NCI-H2029 (cell line): ENCODE data around the gene FRAS1.
"Not testable (repeated sequence)": the region's sequence is repeated elsewhere in the genome, so short reads cannot be mapped to it uniquely, and the experiment has no call there.

Experiments
- DNase-seq: peaks from one replicate; lab custom pipeline; 2025; lab: John Stamatoyannopoulos, UW

Gene FRAS1

DNA sequence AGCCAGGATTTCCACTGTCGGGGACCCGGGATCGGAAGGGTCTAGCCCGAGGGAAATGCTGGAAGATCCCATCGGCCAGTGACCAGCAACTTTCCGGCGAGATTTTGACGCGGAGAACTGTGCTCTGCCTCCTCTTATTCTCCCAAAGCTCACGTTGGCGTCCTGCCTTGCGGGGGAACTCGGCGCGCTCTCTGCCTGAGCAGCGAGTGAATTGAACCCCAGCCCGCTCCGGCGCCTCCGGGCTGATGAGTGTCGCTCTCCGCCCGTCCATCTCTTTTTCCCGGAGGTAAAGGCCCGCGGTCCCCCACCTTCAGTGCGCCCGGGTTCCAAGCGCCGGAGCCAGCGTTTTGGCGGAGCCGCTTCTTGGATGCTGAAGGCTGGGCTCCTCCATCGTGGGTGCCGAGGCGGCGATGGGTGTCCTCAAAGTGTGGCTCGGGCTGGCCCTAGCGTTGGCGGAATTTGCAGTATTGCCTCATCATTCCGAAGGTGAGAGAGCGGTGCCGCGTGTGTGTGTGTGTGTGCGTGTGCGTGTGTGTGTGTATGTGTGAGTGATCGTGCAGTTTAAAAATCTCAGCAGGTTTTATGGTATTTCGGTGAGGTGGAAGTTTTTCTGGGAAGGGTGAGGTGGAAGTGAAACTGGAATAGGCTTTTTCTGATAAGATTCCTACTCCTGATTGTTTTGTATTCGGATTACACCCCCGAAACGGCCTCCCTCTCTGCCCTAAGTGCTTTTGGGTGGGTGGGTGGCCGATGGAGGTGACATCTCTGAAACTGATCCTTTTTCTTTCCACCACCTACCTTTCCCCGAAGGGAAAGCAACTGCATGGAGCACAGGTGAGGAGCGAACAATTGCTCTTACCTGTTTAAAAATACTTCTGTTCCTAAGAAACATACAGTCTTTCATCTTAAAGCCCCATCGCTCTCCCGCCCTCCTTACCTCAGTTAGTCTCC, 752 bp downstream of the FRAS1 start:
- peak; percentile 10 for DNase-seq

DNA sequence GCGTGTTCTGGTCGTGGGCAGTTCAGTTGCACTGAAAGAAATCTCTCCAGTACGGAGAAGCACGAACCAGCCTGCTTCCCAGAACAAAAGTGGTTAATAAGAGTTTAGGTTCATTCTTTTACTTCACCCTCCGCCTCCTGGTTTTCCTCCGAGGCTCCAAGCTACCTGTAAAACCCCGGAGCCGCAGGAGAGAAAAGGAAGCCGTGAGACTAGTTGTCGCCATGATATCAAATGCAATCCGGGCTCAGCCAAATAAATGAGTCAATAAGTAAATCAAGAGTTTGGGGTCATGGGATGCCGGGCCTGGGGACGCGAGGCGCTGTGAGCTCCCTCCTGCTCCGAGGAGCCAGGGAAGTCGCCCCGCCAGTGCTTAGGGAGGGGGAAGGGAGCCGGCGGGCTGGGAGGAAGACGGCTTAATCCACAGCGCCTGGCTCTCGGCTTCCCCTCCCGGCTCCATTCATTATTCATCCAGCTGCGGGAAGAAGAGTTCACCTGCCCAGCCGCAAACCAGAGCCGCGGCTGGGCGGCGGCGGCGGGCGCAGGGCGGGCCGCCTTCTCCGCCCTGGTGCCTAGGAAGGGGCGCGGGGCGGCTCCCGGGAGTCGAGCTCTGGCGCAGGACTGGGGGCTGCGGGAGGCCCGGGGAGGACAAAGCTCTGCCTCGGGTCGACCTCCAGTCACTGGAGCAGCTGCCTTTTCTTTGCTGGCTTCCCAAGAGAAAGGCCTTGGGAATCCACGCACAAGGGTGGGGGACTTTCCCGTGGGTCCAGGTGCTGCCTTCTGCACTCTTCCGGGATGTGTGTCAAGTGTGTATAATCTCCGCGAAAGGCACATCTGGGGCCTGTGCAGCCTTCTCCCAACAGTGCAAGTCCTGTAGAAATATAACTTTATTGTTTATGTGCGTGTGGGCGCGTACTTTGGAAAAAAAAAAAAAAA, 1.7 kb downstream of the FRAS1 start:
- DNase-seq = peak; percentile 37

DNA sequence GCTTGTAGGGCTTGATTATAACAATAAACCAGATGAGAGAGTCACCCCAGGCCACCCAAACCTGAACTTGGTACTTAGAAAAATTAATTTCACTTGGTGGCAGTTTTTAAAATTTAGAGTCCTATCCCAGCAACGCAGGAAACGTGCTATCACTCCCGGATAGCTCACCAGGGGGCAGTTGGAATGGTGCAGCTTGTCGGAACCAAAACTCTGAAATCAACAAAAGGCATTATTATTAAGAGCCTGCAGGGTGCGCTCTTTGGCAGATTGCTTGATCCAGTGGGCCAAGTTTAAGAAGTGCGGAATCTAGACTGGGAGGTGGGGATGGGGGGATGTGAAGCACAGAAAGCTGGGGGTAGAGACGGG, 2.4 kb downstream of the FRAS1 start:
- peak; percentile 57 for DNase-seq

DNA sequence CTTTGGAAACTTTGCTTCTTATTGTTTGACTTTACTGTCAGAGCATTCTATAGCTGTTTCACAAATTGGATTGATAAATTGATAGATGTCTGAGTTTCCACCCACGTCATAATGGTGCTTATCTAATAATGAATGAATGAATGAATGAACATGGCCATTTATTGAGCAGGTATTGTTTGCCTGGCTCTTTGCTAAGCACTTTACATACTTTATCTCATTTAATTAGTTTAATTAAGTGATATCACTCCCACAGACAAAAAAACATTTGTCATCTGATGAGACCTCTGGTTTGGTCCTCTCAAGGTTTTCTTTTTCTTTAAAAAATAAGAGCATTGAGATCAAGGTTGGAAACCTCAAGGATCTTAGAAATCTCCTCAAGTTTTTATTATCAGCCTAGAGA, 2.8 kb downstream of the FRAS1 start:
- no peak for DNase-seq

DNA sequence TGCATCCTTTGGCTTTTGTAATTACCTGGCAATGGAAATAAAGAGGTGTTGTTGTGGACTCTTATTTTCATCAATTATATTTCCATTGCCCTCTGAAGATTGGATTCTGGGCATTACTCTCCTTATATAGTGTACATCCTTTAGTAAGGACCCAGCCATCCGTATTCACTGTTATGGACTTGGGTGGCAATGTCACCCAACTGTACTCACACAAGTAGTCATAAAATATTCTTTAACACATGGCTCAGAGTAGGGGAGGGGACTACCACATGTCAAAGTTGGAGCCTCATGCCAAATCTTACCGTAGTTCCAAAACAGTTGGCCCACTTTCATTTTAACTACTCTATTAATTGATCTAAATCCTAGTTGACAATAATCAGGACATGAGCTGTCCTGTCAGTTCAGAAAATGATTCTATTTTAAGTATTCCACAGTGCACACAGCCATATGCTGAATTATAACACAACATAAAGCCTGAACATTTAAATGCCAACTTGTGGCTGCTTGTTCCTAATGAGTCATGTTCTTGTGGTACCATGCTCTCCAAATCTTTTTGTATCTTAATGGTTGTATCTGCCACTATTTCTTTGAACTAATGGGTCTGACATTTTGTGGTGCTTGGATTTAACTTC, 4.9 kb downstream of the FRAS1 start:
- no peak for DNase-seq

DNA sequence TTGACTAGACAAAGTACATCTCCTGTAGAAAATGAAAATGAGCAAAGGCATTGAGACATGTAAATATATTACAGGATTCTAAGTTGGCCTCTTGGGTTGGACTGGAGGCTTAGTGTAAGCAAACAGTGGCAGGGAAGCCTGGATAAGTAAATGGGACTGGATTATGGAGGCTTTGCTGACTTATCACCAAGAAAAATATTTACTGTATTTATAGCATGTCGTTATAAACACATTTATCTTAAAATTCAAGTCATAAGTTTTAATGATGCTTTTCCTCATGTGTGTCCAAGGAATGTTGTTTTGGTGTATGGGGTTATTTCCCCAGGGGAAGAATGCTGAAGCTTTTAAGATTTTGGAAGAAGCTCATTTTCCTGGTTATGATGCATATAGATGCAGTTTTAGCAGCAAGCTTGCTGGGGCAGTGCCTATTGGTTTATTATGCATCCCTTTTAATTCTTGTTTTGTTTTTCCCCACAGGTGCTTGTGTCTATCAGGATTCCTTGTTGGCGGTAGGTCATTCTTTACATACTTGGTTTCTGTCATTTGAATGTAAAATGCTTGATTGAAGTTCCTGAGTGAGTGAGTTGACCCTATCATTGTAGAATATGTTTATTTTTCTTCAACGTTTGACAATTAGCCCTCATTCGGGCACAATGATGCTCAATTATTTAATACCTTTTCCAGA, 8.5 kb downstream of the FRAS1 start:
- no peak for DNase-seq

DNA sequence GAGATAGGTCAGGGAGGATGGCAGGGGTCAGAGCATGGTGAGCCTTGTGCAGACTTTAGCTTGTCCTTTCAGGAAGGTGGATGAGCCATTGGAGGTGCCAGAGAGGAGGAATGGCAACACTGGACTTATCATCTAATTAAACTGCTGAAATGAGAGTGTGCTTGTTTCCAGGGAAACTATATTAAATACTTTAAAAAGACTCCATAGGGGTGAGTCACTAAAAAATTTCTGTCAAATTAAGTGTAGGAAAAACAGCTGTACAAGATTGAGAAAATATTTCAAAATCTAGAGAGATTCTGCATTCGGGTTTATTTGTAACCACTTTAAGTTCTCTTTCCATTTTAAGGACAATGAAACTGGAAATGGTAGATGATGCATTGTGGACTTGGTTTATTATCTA, 11.4 kb downstream of the FRAS1 start:
- DNase-seq = no peak

DNA sequence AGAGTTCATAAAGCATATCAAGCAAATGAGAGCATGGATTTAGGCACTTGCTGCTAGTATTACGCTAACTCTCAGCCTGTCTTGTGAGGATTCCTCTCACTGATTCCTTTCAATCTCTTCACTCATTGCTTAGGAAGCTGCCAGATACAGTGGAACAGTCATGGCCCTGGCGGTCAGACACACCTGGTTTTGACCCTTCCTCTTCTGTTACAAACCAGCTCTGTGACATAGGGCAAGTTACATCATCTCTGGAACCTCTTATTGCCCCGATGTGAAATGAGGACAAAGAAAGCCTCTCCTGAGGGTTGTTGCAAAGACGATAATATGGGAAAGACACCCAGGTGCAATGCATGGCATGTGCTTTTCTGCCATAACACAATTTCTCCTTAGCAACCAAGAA, 12.2 kb downstream of the FRAS1 start:
- no peak for DNase-seq

DNA sequence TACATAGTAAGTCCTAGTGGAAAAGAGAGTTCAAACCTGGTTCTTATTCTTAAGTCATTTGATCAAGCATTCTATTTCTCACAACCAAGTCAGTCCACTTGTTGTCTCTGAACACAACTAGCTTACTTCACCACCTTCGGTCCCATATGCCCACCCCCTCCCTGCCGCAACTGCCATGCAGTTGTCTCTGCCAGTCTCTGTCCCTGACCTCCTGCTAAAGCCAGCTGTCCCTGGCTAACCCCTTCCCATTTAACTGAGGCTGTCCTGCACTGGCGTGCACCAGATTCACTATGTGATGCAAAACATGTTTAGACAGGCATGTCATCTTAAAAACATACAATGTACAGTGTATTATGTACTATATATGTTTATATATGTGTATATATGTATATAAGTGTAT, 12.7 kb downstream of the FRAS1 start:
- no peak for DNase-seq

DNA sequence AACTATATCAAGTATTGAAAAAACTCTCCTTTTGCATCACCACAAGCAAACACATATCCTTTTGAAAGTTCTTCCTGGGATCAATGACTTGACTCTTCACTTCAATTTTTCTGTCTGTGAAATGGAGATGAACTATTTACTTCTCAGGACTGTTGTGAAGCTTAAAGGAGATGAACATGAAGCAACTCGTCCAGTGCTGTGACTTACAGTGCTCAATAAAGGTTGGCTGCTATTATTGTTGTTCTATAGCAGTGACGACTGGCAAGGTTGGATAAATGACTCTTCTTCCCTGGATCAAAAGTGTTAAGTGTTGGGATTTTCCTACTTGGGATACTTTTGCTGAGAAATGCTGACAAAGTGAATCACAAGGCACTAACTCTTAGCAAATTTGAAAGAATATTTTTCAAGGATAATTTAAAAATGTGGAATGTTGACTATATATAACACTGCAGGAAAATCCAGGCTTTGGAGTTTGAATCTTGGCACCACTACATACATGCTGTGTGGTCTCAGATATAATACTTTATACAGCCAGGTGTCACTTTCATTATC, 13.7 kb downstream of the FRAS1 start:
- no peak for DNase-seq

DNA sequence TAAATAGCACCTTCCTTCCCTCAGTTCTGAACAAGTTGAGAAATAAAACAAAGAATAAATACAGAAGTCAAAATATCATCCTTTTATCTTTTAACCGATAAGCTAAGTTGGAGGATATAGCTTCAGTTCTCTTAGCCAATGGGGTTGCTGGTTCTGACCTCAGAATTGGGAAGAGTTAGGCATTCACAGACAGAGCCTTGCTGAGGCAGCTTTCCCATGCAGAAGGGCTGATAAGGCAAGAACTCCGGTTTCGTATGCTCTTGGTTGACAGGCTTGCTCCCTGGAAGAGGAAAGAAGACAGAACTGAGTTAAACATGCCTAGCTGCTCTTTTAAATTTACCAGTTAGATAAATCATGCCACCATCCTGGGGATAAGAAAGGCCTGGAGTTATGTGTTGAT, 17.6 kb downstream of the FRAS1 start:
- DNase-seq = no peak

DNA sequence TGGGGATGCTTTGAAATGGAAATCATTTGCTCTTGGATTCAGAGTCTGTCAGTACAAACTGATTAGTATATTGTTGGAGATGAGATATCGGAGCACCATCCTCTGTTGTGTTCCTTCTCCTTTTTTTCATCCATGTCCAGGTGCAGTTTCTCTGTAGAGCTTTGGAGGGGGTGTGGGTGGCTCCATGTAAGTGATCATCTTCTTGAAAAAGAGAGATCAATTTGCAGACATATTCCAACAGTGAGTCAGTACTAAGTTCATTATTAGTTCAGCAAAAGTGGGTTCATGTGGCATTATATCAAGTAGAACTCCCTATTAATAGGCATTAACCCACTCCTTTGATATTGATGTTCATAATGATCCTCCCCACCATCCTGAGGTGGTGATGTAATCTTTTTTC, 18.9 kb downstream of the FRAS1 start:
- DNase-seq = no peak

DNA sequence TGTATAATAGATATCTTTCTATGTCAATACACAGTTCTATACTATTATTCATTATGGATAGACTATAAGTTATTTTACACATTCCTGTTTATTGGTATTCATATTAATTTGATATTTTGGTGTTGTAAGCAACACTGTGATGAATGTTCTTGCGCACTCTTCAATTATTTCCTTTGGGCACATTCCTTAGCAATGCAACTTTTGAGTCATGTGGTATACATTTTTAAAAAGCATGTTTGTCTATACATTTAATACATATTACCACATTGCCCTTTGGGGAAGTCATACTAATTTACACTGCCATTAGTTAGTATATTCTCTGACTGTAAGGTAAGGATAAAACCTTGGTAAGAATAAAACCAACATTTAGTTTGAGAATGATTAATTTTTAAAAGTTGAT, 21.0 kb downstream of the FRAS1 start:
- DNase-seq = no peak

DNA sequence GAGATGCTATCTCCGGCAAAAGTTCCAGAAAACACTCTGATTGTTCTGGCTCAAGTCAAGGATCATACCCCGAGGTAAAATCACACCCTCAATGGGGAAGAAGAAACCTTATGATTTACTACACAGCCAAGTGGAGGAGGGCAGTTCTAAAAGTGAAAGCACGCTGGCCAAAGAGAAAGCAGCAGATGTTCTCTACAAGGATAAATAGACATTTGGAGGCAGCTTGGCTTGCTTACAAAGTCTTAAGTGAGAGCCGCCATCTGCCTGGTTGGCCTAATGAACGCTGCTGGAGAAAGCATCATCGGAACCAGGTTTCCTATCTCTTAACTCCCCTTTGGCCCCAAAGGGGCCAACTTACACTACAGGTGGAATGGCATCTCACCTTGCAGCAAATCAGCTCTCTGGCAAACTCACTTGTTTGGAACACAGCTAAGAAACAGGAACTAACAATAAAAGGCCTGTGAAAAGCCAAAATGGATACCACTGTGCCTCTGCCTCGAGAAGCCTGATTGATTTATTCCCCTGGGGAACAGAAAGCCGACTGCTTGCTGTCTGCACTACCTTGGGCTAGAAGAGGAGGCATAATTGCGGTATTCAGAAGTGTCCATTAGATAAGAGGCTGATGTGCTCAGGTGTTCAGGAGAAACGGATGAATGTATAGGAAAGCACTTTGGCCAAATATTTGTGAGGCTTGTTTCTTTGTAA, 22.8 kb downstream of the FRAS1 start:
- peak; percentile 45 for DNase-seq

DNA sequence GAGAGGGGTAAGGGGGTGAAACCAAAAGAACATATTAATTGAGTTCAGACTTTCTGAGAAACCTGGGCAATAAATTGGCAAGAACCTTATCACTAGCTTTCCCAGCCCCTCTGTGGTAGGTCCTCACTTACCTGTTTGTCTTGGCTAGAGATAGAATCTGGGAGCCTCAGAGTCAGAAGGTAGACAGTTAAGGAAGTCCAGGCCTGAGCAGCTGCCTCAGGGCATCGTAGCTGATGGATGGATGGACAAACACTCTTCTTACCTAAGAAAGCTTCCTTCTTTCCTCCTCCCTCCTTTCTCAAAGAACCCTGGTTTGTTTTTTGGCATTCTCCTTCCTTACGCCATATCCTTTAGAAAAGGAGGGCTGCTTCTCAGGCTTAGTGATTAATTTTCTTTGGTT, 24.4 kb downstream of the FRAS1 start:
- no peak for DNase-seq

DNA sequence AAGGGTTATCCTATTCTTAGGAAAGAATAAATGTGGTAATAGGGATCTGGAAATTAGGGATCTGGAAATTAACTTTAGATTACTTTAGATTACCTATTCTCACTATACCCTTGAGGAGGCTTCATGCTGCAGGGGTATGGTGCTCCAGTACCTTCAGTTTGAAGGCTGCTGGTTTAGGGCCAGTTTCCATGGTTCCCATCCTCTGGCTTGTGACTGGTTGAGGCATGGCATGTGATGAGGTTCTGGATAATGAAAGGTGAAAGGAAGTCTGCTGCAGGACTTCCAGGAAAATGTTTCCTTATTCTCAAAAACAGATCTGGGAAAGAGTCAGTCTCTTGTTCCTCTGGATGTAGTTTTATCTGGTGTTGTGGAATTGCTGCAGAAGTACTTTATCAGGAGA, 25.9 kb downstream of the FRAS1 start:
- DNase-seq = no peak

DNA sequence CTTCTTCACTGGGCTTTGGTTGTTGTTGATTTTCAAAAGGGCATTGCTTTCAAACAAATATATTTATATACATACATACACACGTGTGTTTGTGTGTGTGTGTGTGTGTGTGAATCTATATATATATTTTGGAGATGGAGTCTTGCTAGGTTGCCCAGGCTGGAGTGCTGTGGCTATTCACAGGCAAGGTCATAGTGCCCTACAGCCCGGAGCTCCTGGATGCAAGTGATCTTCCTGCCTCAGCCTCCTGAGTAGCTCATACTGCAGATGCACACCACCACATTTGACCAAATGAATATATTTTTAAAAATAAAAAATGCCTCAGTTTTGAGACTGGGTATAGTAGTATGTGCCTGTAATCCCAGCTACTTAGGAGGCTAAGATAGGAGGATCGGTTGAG, 34.4 kb downstream of the FRAS1 start:
- DNase-seq = no peak

DNA sequence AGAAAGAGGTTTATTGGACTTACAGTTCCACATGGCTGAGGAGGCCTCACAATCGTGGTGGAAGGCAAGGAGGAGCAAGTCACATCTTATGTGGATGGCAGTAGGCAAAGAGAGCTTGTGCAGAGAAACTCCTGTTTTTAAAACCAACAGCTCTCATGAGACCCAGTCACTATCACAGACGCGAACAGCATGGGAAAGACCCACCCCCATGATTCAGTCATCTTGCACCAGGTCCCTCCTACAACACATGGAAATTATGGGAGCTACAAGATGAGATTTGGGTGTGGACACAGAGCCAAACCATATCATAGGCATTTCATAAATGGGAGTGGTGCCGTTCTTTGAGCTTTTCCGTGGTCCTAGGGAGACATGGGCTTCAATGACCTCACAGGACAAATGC, 35.2 kb downstream of the FRAS1 start:
- DNase-seq = not testable (repeated sequence)

DNA sequence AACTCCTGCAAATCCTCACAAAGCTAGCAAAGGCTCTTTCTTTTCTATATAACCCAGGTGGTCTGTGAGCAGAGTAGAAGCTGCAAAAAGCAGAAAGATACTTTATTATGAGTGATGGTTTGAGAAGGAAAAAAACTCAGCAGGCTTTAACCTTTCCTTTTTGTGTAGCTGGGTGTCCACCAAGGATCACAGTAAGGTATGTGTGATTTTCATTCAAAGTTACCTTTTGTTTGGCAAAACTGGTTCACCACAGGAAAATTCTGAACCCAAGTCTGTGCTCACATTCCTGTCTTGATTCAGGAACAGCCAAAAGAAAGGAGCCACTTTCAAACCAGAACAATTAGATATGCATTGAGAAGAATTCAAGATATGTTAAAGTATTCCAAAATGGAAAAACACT, 35.7 kb downstream of the FRAS1 start:
- no peak for DNase-seq

DNA sequence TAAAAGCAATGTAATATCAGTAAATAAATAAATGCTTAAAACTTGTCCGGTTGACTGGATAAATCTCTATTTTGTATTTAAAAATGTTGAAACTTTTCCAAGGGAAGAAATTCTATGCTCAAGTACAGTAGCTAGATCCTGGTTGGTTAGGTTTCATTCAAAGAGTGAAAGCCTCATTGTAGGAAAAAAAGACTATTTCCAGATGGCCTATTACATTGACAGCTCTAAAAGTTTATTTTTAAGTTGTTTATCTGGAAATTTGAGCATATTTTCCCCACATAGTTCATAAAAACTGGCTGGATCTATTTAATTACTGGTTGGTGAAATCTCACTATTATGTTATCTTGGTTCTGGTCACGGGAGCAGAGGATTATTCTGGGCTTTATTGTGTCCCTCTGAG, 38.0 kb downstream of the FRAS1 start:
- DNase-seq = no peak

DNA sequence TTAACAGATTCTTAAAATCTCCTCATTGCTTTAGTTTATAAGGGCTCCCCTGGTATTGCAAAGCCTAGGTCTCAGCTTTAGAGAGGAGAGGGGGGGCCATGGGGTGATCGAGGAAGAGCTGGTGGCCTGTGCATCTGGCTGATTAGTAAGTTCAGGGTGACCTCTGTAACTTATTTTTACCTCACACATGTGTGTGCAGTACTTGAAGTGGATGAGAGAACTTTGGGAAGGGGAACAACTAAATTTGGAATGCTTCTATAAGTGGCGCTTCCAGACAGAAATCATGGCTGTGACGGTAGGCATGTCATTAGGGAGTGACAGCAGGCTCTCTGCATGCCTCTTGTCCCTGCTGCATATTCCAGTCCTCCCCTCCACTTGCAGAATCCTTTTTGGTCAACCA, 41.9 kb downstream of the FRAS1 start:
- no peak for DNase-seq
